KMS-11 (cell line): ENCODE measurements around the gene BFSP1.

Experiments used
- H2AFZ ChIP-seq: fragments of 200-600 bp; sonication (generic); 2 replicates; pipeline ENCODE4 v1.6.1; 2016; ENCODE audit warnings: antibody characterized with exemption, mixed run types, low read depth
- H3K27ac ChIP-seq: fragments of 200-600 bp; sonication (generic); 2 replicates; pipeline ENCODE4 v1.6.1; 2016; ENCODE audit warnings: mild to moderate bottlenecking, mixed run types
- H3K27me3 ChIP-seq: fragments of 200-600 bp; sonication (generic); 2 replicates; pipeline ENCODE4 v1.6.1; 2017; ENCODE audit warnings: mild to moderate bottlenecking, low read depth, mixed run types, moderate library complexity; ENCODE audit not compliant: insufficient read depth
- H3K36me3 ChIP-seq: fragments of 200-600 bp; sonication (generic); 2 replicates; pipeline ENCODE4 v1.6.1; 2017; ENCODE audit warnings: mild to moderate bottlenecking, mixed run types; ENCODE audit not compliant: insufficient read depth
- H3K4me1 ChIP-seq: fragments of 200-600 bp; sonication (generic); 2 replicates; pipeline ENCODE4 v1.6.1; 2016; ENCODE audit warnings: mild to moderate bottlenecking, low read depth, mixed run types; ENCODE audit not compliant: poor library complexity, severe bottlenecking
- H3K4me2 ChIP-seq: fragments of 200-600 bp; sonication (generic); 2 replicates; pipeline ENCODE4 v1.7.0; 2016; ENCODE audit warnings: mild to moderate bottlenecking, mixed run types
- H3K4me3 ChIP-seq: fragments of 200-600 bp; sonication (generic); IDR thresholded peaks from 2 replicates; pipeline ENCODE4 v1.6.1; 2017; ENCODE audit warnings: low read depth, low read length, mixed read lengths; ENCODE audit not compliant: insufficient read depth
- H3K79me2 ChIP-seq: fragments of 200-600 bp; sonication (generic); 2 replicates; pipeline ENCODE4 v1.6.1; 2016; ENCODE audit warnings: low read depth, mixed run types; ENCODE audit not compliant: insufficient read depth
- H3K9ac ChIP-seq: fragments of 200-600 bp; sonication (generic); 2 replicates; pipeline ENCODE4 v1.6.1; 2016; ENCODE audit warnings: mild to moderate bottlenecking, mixed run types
- H4K20me1 ChIP-seq: fragments of 200-600 bp; sonication (generic); 2 replicates; pipeline ENCODE4 v1.6.1; 2016; ENCODE audit warnings: mild to moderate bottlenecking, mixed run types; ENCODE audit not compliant: insufficient read depth
- TF ChIP-seq, protein P1 (sequence below): fragments of 200-600 bp; sonication (generic); conservative IDR thresholded peaks from 2 replicates; pipeline ENCODE4 v1.6.1; 2017; ENCODE audit warnings: low read depth, mild to moderate bottlenecking, antibody characterized with exemption, low read length, moderate library complexity, mixed read lengths

The BFSP1 gene

DNA sequence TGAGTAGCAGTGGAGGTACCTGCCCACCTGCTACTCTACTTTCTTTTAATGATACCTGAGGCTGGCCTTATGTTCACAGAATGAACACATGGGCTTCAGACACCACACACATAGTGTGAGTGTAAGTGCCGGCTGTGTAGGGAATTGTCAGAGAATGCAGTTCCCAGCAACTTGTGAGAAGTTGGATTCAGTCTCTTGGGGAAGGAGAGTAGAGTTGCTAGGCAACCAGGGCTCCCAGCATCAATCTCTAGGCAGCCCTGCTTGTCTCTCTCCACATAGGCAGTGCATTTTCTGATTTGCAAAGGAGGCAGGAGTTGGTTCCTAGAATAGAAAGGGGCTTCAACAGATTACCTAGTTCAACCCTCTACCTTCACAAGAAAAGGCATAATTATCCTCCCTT is 74.1 kb downstream of the BFSP1 start:
- Histone ChIP-seq H2AFZ (no peak overlapping the region), H3K79me2 (no peaks in the 10 kb centered on the region), H3K36me3 (no peaks in the 10 kb centered on the region), H3K27me3 (no peaks in the 10 kb centered on the region), H3K4me3 (no peak overlapping the region), H3K9ac (no peak overlapping the region), H3K27ac (no peak overlapping the region), H3K4me2 (no peak overlapping the region), H3K4me1 (peaks cover 7% of the 10 kb centered on the region), H4K20me1 (no peaks in the 10 kb centered on the region)
- TF ChIP-seq, protein P1, sequence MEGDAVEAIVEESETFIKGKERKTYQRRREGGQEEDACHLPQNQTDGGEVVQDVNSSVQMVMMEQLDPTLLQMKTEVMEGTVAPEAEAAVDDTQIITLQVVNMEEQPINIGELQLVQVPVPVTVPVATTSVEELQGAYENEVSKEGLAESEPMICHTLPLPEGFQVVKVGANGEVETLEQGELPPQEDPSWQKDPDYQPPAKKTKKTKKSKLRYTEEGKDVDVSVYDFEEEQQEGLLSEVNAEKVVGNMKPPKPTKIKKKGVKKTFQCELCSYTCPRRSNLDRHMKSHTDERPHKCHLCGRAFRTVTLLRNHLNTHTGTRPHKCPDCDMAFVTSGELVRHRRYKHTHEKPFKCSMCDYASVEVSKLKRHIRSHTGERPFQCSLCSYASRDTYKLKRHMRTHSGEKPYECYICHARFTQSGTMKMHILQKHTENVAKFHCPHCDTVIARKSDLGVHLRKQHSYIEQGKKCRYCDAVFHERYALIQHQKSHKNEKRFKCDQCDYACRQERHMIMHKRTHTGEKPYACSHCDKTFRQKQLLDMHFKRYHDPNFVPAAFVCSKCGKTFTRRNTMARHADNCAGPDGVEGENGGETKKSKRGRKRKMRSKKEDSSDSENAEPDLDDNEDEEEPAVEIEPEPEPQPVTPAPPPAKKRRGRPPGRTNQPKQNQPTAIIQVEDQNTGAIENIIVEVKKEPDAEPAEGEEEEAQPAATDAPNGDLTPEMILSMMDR = no peak

DNA sequence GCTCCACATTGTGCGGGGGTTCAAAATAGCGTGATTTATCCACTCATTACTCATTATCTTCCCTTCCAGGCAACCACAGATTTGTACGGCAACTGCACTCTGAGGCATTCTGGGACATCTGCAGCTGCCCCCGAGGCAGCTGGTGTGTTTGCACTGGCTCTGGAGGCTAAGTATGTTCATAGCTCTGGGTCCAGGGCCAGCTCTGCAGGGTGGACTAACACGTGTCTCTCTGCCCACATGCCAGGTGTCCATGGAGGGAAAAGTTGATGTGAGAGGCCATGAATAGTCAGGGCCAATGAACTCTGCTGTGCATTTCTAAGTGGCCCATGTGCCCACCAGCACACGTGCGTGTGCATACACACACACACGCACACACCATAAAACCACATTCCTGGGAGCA is 74.9 kb downstream of the BFSP1 start:
- no peak overlapping the region for H3K4me3 ChIP-seq
- H3K9ac ChIP-seq = no peak overlapping the region
- peaks cover 7% of the 10 kb centered on the region for H3K4me1 ChIP-seq
- no peaks in the 10 kb centered on the region for H3K36me3 ChIP-seq
- no peaks in the 10 kb centered on the region for H3K79me2 ChIP-seq
- H4K20me1 ChIP-seq = no peaks in the 10 kb centered on the region
- TF ChIP-seq, protein P1 = no peak
- H3K4me2 ChIP-seq = no peak overlapping the region
- H3K27me3 ChIP-seq = no peaks in the 10 kb centered on the region
- H3K27ac ChIP-seq = no peak overlapping the region
- no peak overlapping the region for H2AFZ ChIP-seq

- TF ChIP-seq, protein P1 = no peak
- no peak overlapping the region for H3K4me2 ChIP-seq
- no peaks in the 10 kb centered on the region for H3K79me2 ChIP-seq
- no peaks in the 10 kb centered on the region for H3K27me3 ChIP-seq
- H3K4me3 ChIP-seq = no peak overlapping the region
- no peak overlapping the region for H3K9ac ChIP-seq
- H3K27ac ChIP-seq = no peak overlapping the region
- H4K20me1 ChIP-seq = no peaks in the 10 kb centered on the region
- no peak overlapping the region for H2AFZ ChIP-seq
- H3K36me3 ChIP-seq = no peaks in the 10 kb centered on the region
- H3K4me1 ChIP-seq = no peaks in the 10 kb centered on the region
Measured at GRCh38 chr20:17453592-17453991, 77.6 kb downstream of the BFSP1 start.

DNA sequence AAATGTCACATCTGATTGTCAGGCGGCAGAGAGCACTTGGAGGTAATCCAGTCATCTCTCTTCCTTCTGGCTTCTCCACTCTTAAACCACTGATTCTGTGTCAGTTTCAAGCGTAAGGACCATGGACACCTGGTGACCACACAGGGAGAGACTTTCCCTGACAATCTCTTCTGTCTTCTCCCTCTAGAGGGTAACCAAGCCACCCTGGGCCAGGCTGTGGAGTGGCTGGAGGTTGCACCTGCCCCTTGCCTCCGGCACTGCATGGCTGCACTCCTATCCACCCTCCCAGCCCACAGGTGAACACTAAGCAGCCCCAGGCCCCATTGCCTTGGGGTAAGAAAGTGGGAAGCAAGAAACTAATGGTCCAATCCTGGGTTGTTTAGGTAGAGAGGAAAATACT is 78.7 kb downstream of the BFSP1 start:
- Histone ChIP-seq H3K4me1 (no peaks in the 10 kb centered on the region), H3K9ac (no peak overlapping the region), H3K36me3 (no peaks in the 10 kb centered on the region), H2AFZ (no peak overlapping the region), H3K79me2 (no peaks in the 10 kb centered on the region), H4K20me1 (no peaks in the 10 kb centered on the region), H3K4me2 (no peak overlapping the region), H3K27me3 (no peaks in the 10 kb centered on the region), H3K27ac (no peak overlapping the region), H3K4me3 (no peak overlapping the region)
- TF ChIP-seq, protein P1 = no peak
